GM10266 (cell line): Measurements from ENCODE around the gene ARHGAP42.

Experiments
- DNase-seq: peaks from one replicate; pipeline ENCODE4 v3.0.0; 2012; ENCODE audit errors: extremely low spot score
- CTCF ChIP-seq: IDR thresholded peaks from 2 replicates; pipeline ENCODE4 v1.5.1; 2012; ENCODE audit warnings: mild to moderate bottlenecking, low read depth; ENCODE audit not compliant: control insufficient read depth, insufficient read depth; ENCODE audit errors: missing control alignments

ARHGAP42 gene

GRCh38 chr11:100817620-100818019, 130.5 kb downstream of the ARHGAP42 start:
- no peak for DNase-seq
- TF ChIP-seq CTCF: no peak

GRCh38 chr11:100820621-100821020, 133.5 kb downstream of the ARHGAP42 start:
- no peak for TF ChIP-seq CTCF
- no peak for DNase-seq

GRCh38 chr11:100821198-100821597, 134.1 kb downstream of the ARHGAP42 start:
- no peak for DNase-seq
- no peak for TF ChIP-seq CTCF

DNA sequence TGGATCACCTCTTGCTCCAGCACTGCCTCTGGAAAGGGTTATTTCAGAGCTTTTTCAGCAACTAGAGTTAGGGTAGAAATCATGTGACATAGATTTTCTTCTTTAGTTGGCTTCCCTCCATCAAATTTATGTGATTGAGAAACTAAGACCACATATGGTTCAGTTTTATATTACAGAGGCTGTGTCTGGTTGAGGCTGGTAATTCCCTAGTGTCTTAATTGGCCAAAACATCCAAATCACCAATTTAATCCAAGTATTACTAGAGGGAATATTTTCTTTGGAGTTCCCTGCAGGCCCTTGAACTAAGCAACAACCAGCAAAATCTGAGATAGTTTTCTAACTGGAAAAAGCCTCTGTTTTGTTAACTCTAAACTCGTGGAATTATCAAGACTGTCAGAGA, 136.3 kb downstream of the ARHGAP42 start:
- TF ChIP-seq CTCF: no peak
- no peak for DNase-seq

GRCh38 chr11:100824041-100824809, 137.1 kb downstream of the ARHGAP42 start:
- TF ChIP-seq CTCF: no peak
- no peak for DNase-seq

DNA sequence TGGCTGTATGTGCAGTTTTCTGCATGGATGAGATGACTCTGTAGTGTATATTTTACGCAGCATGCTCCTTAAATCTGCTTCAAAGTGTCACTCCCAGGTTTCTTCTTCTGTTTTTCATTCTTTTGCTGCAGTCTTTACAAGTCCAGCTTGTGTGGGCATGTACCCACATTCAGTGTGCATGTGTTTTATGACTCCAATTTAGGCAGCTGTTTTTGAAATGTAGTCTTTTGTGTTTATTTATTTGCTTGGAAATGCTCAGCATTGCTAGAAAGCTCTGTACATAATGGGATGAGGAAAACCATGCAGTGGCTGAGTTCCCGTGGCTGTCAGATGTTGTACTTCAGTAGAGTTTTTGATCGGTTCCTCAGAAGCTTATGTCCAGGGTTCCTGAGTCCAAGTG, 138.5 kb downstream of the ARHGAP42 start:
- TF ChIP-seq CTCF: no peak
- no peak for DNase-seq

DNA sequence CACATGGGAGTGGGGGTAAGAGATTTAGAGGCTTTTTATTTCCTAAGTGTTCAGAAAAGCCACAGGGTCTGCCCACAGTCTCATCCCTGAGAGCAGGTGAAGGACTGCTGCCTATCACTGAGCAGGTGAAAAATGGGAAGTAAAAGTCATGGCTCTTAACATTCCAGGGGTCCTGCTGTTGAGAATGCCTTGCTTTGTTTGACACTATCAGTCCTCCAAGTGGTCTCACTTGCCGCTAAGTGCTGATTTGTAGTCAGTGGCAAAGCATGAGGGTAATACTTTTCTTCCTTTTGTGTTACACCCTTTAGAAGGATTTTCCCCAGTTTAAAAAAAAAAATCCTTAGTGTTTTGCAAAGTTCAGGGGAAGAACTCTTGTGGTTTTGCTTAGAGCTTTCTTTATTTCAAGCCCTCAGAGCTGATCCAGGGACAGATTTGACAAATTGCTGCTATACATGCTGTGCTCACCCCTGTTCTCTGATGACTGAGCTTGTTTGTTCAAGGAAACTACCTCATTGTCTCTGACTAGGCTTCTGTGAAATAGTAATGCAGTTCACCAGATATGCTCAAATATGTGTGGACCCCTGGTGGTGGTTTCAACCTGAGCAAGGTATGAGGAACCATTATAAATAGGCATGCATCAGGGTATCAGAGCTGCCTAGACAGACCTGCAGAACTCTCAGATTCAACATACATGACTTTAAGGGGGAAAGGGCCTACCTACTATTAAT, 141.0 kb downstream of the ARHGAP42 start:
- no peak for DNase-seq
- no peak for TF ChIP-seq CTCF
